Fibroblast of mammary gland (primary cell): ENCODE results near the gene HCFC1.

Experiments
- DNase-seq: peaks from one replicate; pipeline ENCODE4 v3.0.0-alpha.2; 2010; ENCODE audit warnings: low read depth
- H3K4me3 ChIP-seq: 2 replicates; pipeline ENCODE4 v1.5.1; 2011; ENCODE audit warnings: low read depth, mild to moderate bottlenecking, low read length, moderate library complexity; ENCODE audit not compliant: control insufficient read depth
- CTCF ChIP-seq: conservative IDR thresholded peaks from 2 replicates; pipeline ENCODE4 v1.5.1; 2011; ENCODE audit warnings: low read depth, low read length, inconsistent platforms; ENCODE audit not compliant: control insufficient read depth, insufficient read depth

HCFC1 gene

GRCh38 chrX:154013614-154014360 is 42.2 kb upstream of the HCFC1 start:
- peak; percentile 82 for TF ChIP-seq CTCF
- no peak overlapping the region for H3K4me3 ChIP-seq
- peak; percentile 38 for DNase-seq

GRCh38 chrX:154013001-154013421 is 41.4 kb upstream of the HCFC1 start:
- TF ChIP-seq CTCF: no peak
- no peak overlapping the region for H3K4me3 ChIP-seq
- DNase-seq: no peak

GRCh38 chrX:154012336-154012991 is 40.8 kb upstream of the HCFC1 start:
- DNase-seq: no peak
- TF ChIP-seq CTCF: no peak

GRCh38 chrX:154011376-154012335 is 40.0 kb upstream of the HCFC1 start:
- no peak for TF ChIP-seq CTCF
- H3K4me3 ChIP-seq: no peak overlapping the region
- DNase-seq: no peak

More at GRCh38 chrX:154012336-154012991, 40.8 kb upstream of the HCFC1 start:
- H3K4me3 ChIP-seq: no peak overlapping the region

- peak; percentile 60 for DNase-seq
- TF ChIP-seq CTCF: no peak
- no peak overlapping the region for H3K4me3 ChIP-seq
Observed at GRCh38 chrX:154010330-154011087, 38.9 kb upstream of the HCFC1 start.

- no peak for TF ChIP-seq CTCF
- H3K4me3 ChIP-seq: no peak overlapping the region
- no peak for DNase-seq
Observed at GRCh38 chrX:154008521-154008920, 36.9 kb upstream of the HCFC1 start.
